Esophagus squamous epithelium (tissue), 5 donors: Measurements from ENCODE around the gene RBFOX1. TPM values are rescaled to one million over a fixed set of nuclear protein-coding genes. Genes with fewer than 3 reads are reported as not detected.

ENCODE experiments used
- DNase-seq: peaks from one replicate; lab custom pipeline; 2025; lab: John Stamatoyannopoulos, UW
- H3K27ac ChIP-seq, 4 donors: fragments of 200-600 bp; sonication (generic); one replicate each; pipeline ENCODE4 v1.5.1; 2016 to 2019; ENCODE audit warnings: mild to moderate bottlenecking in 1 of 4
- H3K27me3 ChIP-seq, 4 donors: fragments of 200-600 bp; sonication (generic); 1 replicate in 3 of 4; 2 replicates in 1 of 4; pipeline versions ENCODE4 v1.5.1 to v1.6.0; 2017 to 2021; ENCODE audit warnings: antibody characterized with exemption in 1 of 4
- H3K36me3 ChIP-seq, 3 donors: fragments of 200-600 bp; sonication (generic); one replicate each; pipeline ENCODE4 v1.5.1; 2016 to 2019
- H3K4me1 ChIP-seq, 3 donors: fragments of 200-600 bp; sonication (generic); one replicate each; pipeline ENCODE4 v1.5.1; 2017 to 2019
- H3K4me3 ChIP-seq, 4 donors: fragments of 200-600 bp; sonication (generic); 1 replicate in 3 of 4; 2 replicates in 1 of 4; pipeline ENCODE4 v1.5.1; 2016 to 2019; ENCODE audit warnings: mild to moderate bottlenecking in 2 of 4, moderate library complexity in 1 of 4
- H3K9me3 ChIP-seq, 3 donors: fragments of 200-600 bp; sonication (generic); one replicate each; pipeline ENCODE4 v1.5.1; 2016 to 2019
- CTCF ChIP-seq, 6 experiments: fragments of 450-650 bp in 4 of 6; fragments of 200-600 bp in 2 of 6; sonication (generic) in 2 of 6; IDR thresholded peaks; one replicate each; pipeline ENCODE4 v1.5.1; 2016 to 2019; ENCODE audit warnings: antibody characterized with exemption in 6 of 6, mild to moderate bottlenecking in 4 of 6, moderate library complexity in 4 of 6
- POLR2A ChIP-seq, 4 donors: fragments of 450-650 bp; IDR thresholded peaks; one replicate each; pipeline ENCODE4 v1.6.1; 2017; ENCODE audit warnings: antibody characterized with exemption in 4 of 4, mild to moderate bottlenecking in 4 of 4, moderate library complexity in 3 of 4
- WGBS, 2 donors: methylation state at CpG; one replicate each; pipeline ENCODE4 v1.1.5; 2018; 5-methylcytosine and 5-hydroxymethylcytosine counted together
- intact Hi-C: fragments of 100-400 bp; cut with DNase I; formaldehyde crosslinking; loops from one replicate; pipeline ENCODE4 v1.15.0; 2022
- total RNA-seq, 4 donors: library from RNA; depleted of rRNA; stranded (reverse); fragments of >200 nt; gene quantifications; one replicate each; pipeline ENCODE4 v1.1.0, GENCODE V29; 2016
- donor health status: DM: yes; HTN: yes; CAD: no.

Gene RBFOX1
- total RNA-seq, 4 donors from 2014 or later = not detected

- Histone ChIP-seq H3K4me3 (no peak overlapping the region), H3K27me3 (no peaks in the 10 kb centered on the region), H3K9me3 (no peaks in the 10 kb centered on the region), H3K27ac (no peak overlapping the region), H3K36me3 (no peaks in the 10 kb centered on the region), H3K4me1 (no peaks in the 10 kb centered on the region)
- WGBS, 2 donors = 58 to 63% methylated on average over 4 of the region's 4 CpGs
- intact Hi-C loops = no loop called here
- no peak for DNase-seq
- TF ChIP-seq POLR2A (IDR thresholded peaks at IDR 0.05) (no peak), CTCF (IDR thresholded peaks at IDR 0.05) (no peak)
Measured at GRCh38 chr16:7294020-7294419, 38.6 kb upstream of the RBFOX1 start.

DNA sequence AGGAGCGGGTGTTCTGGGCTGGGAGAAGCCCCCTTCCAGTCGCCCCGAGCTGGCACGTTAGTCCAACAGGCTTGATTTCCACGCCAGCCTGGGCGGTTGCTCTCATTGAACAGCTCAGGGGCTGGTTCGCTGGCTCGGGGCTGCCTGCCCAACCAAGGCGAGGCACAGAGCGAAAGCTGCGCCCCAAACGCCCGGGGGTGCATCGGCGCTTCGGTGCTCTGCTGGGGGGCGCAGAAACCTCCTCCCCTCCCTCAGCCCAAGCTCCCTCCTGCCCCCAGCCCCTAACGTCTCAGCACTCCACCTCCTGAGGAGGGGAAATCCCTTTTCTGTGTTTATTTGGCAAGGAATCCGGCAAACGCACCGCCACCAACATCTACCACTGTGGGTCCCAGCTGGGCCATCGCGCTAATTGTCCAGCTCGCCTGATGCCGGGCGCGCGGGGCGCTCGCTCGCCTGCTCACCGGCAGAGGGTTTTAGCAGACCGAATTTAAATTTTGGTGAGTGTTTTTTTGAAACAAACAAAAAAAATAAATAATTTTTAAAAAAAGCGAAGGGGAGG is 29.5 kb upstream of the RBFOX1 start:
- no peak overlapping the region for H3K27ac ChIP-seq
- peaks cover 0 to 19% (median 5%) of the 10 kb centered on the region in 3 donors for H3K4me1 ChIP-seq
- H3K27me3 ChIP-seq = peaks cover 0 to 68% (median 7%) of the 10 kb centered on the region in 4 donors
- DNase-seq = no peak
- 2 to 4% methylated on average over 7 to 30 of the region's 34 CpGs for WGBS, 2 donors
- intact Hi-C loops = no loop called here
- H3K4me3 ChIP-seq = peak overlapping the region in 2 of 4 donors; percentile 20 to 40
- no peaks in the 10 kb centered on the region for H3K36me3 ChIP-seq
- TF ChIP-seq POLR2A (IDR thresholded peaks at IDR 0.05) = no peak
- no peak for TF ChIP-seq CTCF (IDR thresholded peaks at IDR 0.05)
- no peaks in the 10 kb centered on the region for H3K9me3 ChIP-seq

- WGBS, 2 donors = 0 to 9% methylated on average over 7 to 16 of the region's 20 CpGs
- H3K36me3 ChIP-seq = no peaks in the 10 kb centered on the region
- TF ChIP-seq POLR2A (IDR thresholded peaks at IDR 0.05) (no peak), CTCF (IDR thresholded peaks at IDR 0.05) (no peak)
- no peaks in the 10 kb centered on the region for H3K9me3 ChIP-seq
- no peak overlapping the region for H3K27ac ChIP-seq
- no peak overlapping the region for H3K4me3 ChIP-seq
- DNase-seq = no peak
- intact Hi-C loops = no loop called here
- H3K4me1 ChIP-seq = peaks cover 0 to 19% (median 5%) of the 10 kb centered on the region in 3 donors
- H3K27me3 ChIP-seq = peaks cover 0 to 74% (median 7%) of the 10 kb centered on the region in 4 donors
Measured at GRCh38 chr16:7303660-7304200, 28.9 kb upstream of the RBFOX1 start.

GRCh38 chr16:7304279-7304678 is 28.4 kb upstream of the RBFOX1 start:
- 4 to 6% methylated on average over 12 to 15 of the region's 27 CpGs for WGBS, 2 donors
- no peak overlapping the region for H3K4me3 ChIP-seq
- H3K9me3 ChIP-seq = no peaks in the 10 kb centered on the region
- peaks cover 0 to 19% (median 5%) of the 10 kb centered on the region in 3 donors for H3K4me1 ChIP-seq
- intact Hi-C loops = no loop called here
- peaks cover 0 to 80% (median 7%) of the 10 kb centered on the region in 4 donors for H3K27me3 ChIP-seq
- H3K27ac ChIP-seq = no peak overlapping the region
- no peaks in the 10 kb centered on the region for H3K36me3 ChIP-seq
- TF ChIP-seq POLR2A (IDR thresholded peaks at IDR 0.05) = no peak
- no peak for TF ChIP-seq CTCF (IDR thresholded peaks at IDR 0.05)
- no peak for DNase-seq

DNA sequence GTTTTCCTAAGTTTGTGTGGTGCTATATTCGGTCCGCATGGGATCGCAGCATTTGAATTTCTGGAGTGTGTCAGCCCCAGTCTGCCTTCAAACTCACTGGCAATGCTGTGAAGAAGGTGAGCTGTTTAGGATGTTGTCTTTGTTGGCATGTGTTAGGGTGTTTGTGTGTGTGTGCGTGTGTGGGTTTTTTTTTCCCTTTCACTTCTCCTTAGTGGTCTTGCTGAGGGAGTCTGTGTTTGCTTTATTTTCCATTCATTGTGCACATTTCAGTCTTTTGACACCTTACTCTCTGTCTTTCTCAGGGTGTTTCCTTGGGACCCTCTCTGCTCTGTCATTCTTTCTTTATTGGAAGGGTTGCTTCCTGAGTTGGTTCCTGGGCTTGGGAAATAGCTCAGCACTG is 27.7 kb upstream of the RBFOX1 start:
- 16 to 17% methylated on average over 4 of the region's 4 CpGs for WGBS, 2 donors
- Histone ChIP-seq H3K4me1 (peaks cover 0 to 19% (median 5%) of the 10 kb centered on the region in 3 donors), H3K27me3 (peaks cover 0 to 77% (median 7%) of the 10 kb centered on the region in 4 donors), H3K36me3 (no peaks in the 10 kb centered on the region), H3K4me3 (no peak overlapping the region), H3K9me3 (no peaks in the 10 kb centered on the region), H3K27ac (no peak overlapping the region)
- no peak for DNase-seq
- TF ChIP-seq CTCF (IDR thresholded peaks at IDR 0.05) (no peak), POLR2A (IDR thresholded peaks at IDR 0.05) (no peak)
- intact Hi-C loops = loop anchor here (5.0 kb wide), 1 partner anchor 187 kb away; no protein-coding TSS in a partner anchor
